Pons (tissue), 1 donor: Measurements from ENCODE around the gene KNDC1.
"Not testable (repeated sequence)": the region's sequence is repeated elsewhere in the genome, so short reads cannot be mapped to it uniquely, and the experiment has no call there.

Experiments used
- DNase-seq: peaks from one replicate; pipeline ENCODE4 v3.0.0-alpha.2; 2016; ENCODE audit warnings: low spot score

The KNDC1 gene

GRCh38 chr10:133161486-133162109, 1.6 kb downstream of the KNDC1 start:
- no peak for DNase-seq

GRCh38 chr10:133162178-133162909, 2.3 kb downstream of the KNDC1 start:
- peak; percentile 79 for DNase-seq

GRCh38 chr10:133162910-133163856, 3.2 kb downstream of the KNDC1 start:
- peak; percentile 25 for DNase-seq

GRCh38 chr10:133163889-133164815, 4.1 kb downstream of the KNDC1 start:
- DNase-seq = no peak

GRCh38 chr10:133164816-133165555, 5.0 kb downstream of the KNDC1 start:
- DNase-seq = no peak

- DNase-seq = no peak
Measured at GRCh38 chr10:133165556-133166503, 5.8 kb downstream of the KNDC1 start.

GRCh38 chr10:133166504-133166827, 6.4 kb downstream of the KNDC1 start:
- DNase-seq = no peak

GRCh38 chr10:133166828-133167692, 7.0 kb downstream of the KNDC1 start:
- DNase-seq = peak; percentile 37

- no peak for DNase-seq
Measured at GRCh38 chr10:133167693-133168616, 7.9 kb downstream of the KNDC1 start.

- no peak for DNase-seq
Measured at GRCh38 chr10:133168617-133169031, 8.6 kb downstream of the KNDC1 start.

GRCh38 chr10:133169173-133169947, 9.3 kb downstream of the KNDC1 start:
- no peak for DNase-seq

GRCh38 chr10:133170092-133170491, 10.1 kb downstream of the KNDC1 start:
- DNase-seq = no peak

GRCh38 chr10:133173860-133174640, 14.0 kb downstream of the KNDC1 start:
- DNase-seq = no peak

- no peak for DNase-seq
Measured at GRCh38 chr10:133174689-133175263, 14.8 kb downstream of the KNDC1 start.

- DNase-seq = not testable (repeated sequence)
Measured at GRCh38 chr10:133175624-133176023, 15.6 kb downstream of the KNDC1 start.

- no peak for DNase-seq
Measured at GRCh38 chr10:133176546-133176945, 16.5 kb downstream of the KNDC1 start.
